HepG2 (cell line): Measurements from ENCODE around the gene PAN3. TPM values are rescaled to one million over a fixed set of nuclear protein-coding genes. Genes with fewer than 3 reads are reported as not detected.

Experiments used
- ATAC-seq: fragments of 200-7000 bp; cut with Tn5 transposase; 3 replicates; pipeline ENCODE4 v1.9.1; 2020; ENCODE audit warnings: mild to moderate bottlenecking, moderate library complexity
- BruUV-seq: library from RNA; stranded (reverse); fragments of 400-500 nt; replicated peaks from 2 replicates; lab custom pipeline; 2021; lab: Mats Ljungman, UMichigan
- CTCF ChIA-PET: fragments of 300-600 bp; formaldehyde crosslinking; extraction: SDS; loops from one replicate; lab custom pipeline; 2021; ENCODE audit warnings: low total read pairs, inconsistent platforms, low intra/inter-chr PET ratio; lab: Yijun Ruan, JAX
- POLR2A ChIA-PET: fragments of 350-600 bp; sonication (Branson Sonifier 250); formaldehyde crosslinking; loops from one replicate; lab custom pipeline; 2020; ENCODE audit warnings: antibody characterized with exemption, inconsistent platforms; lab: Yijun Ruan, JAX
- DNase-seq: peaks from one replicate; pipeline ENCODE4 v3.0.0-alpha.2; 2015; ENCODE audit warnings: low spot score
- FAIRE-seq: peaks from 3 replicates; lab custom pipeline; 2011; peaks lifted over from hg19 to GRCh38; lab: Jason Lieb, UNC
- H2AFZ ChIP-seq: one replicate; pipeline ENCODE4 v1.6.1; 2011; ENCODE audit warnings: low read length, inconsistent platforms
- H3K27ac ChIP-seq: fragments of 300-600 bp; 3 replicates; pipeline ENCODE4 v1.8.0; 2011; ENCODE audit warnings: mixed run types, mild to moderate bottlenecking, mixed read lengths, low read length, inconsistent platforms; ENCODE audit not compliant: insufficient read depth; ENCODE audit errors: extremely low read length
- H3K27me3 ChIP-seq, 2 experiments: fragments of 200-600 bp in 1 of 2; 2 replicates in 1 of 2; 3 replicates in 1 of 2; pipeline versions ENCODE4 v1.6.0 to v1.8.0; 2011; ENCODE audit warnings: low read length in 2 of 2, mild to moderate bottlenecking in 2 of 2, moderate library complexity in 2 of 2, inconsistent platforms in 1 of 2; ENCODE audit not compliant: insufficient read depth in 2 of 2, control insufficient read depth in 1 of 2
- H3K36me3 ChIP-seq, 2 experiments: fragments of 200-600 bp in 1 of 2; replicated peaks in 1 of 2; 2 replicates in 1 of 2; 3 replicates in 1 of 2; pipeline versions ENCODE4 v1.5.1 to v1.8.0; 2011; ENCODE audit warnings: low read length in 2 of 2, inconsistent platforms in 1 of 2; ENCODE audit not compliant: insufficient read depth in 2 of 2, control insufficient read depth in 1 of 2
- H3K4me1 ChIP-seq: 2 replicates; pipeline ENCODE4 v1.5.1; 2012; ENCODE audit warnings: low read length, inconsistent platforms; ENCODE audit not compliant: insufficient read depth
- H3K4me2 ChIP-seq: 2 replicates; pipeline ENCODE4 v1.6.0; 2011; ENCODE audit warnings: low read depth, low read length, inconsistent platforms
- H3K4me3 ChIP-seq, 3 experiments: fragments of 200-600 bp in 1 of 3; sonication (generic), shearing (Covaris generic) in 1 of 3; replicated peaks in 1 of 3; 2 replicates each; pipeline ENCODE4 v1.5.1; 2011 to 2016; ENCODE audit warnings: low read length in 3 of 3, inconsistent platforms in 2 of 3, low read depth in 2 of 3, mild to moderate bottlenecking in 2 of 3, control low read depth in 1 of 3, mixed read lengths in 1 of 3; ENCODE audit not compliant: insufficient read depth in 1 of 3
- H3K79me2 ChIP-seq: one replicate; pipeline ENCODE4 v1.6.1; 2011; ENCODE audit warnings: low read length, inconsistent platforms; ENCODE audit not compliant: insufficient read depth
- H3K9ac ChIP-seq: 2 replicates; pipeline ENCODE4 v1.6.0; 2011; ENCODE audit warnings: mild to moderate bottlenecking, low read depth, low read length, inconsistent platforms; ENCODE audit not compliant: insufficient read depth
- H3K9me3 ChIP-seq: 2 replicates; pipeline ENCODE4 v1.5.1; 2012; ENCODE audit warnings: mild to moderate bottlenecking, low read length
- H4K20me1 ChIP-seq: 2 replicates; pipeline ENCODE4 v1.6.0; 2011; ENCODE audit warnings: inconsistent platforms, mild to moderate bottlenecking, low read length, moderate library complexity; ENCODE audit not compliant: insufficient read depth
- ATF7-NPFF ChIP-seq: sonication (generic); formaldehyde crosslinking; IDR thresholded peaks from 2 replicates; pipeline ENCODE4 v1.8.1; 2023; ENCODE audit warnings: mild to moderate bottlenecking, low read depth, missing genetic modification reagents, moderate library complexity
- CEBPG ChIP-seq: IDR thresholded peaks from 2 replicates; pipeline ENCODE4 v1.6.1; 2016
- HDAC6 ChIP-seq: fragments of 200-600 bp; sonication (generic); IDR thresholded peaks from 2 replicates; pipeline ENCODE4 v1.7.0; 2017; ENCODE audit warnings: mild to moderate bottlenecking, antibody characterized with exemption, low read length, low read depth
- HMG20A ChIP-seq: IDR thresholded peaks from 2 replicates; pipeline ENCODE4 v1.6.1; 2016; ENCODE audit warnings: borderline replicate concordance
- LCORL ChIP-seq, 2 experiments: fragments of 450-650 bp in 1 of 2; sonication (generic) in 1 of 2; formaldehyde crosslinking in 1 of 2; IDR thresholded peaks; 2 replicates each; pipeline versions ENCODE4 v1.5.0 to v1.6.1; 2017 to 2020; ENCODE audit warnings: antibody characterized with exemption in 1 of 2, missing genetic modification reagents in 1 of 2
- MEIS2 ChIP-seq: sonication (generic); formaldehyde crosslinking; IDR thresholded peaks from 2 replicates; pipeline ENCODE4 v1.9.0; 2021; ENCODE audit warnings: mild to moderate bottlenecking, missing genetic modification reagents
- NFKBIZ ChIP-seq: IDR thresholded peaks from 2 replicates; pipeline ENCODE4 v1.6.1; 2018; ENCODE audit warnings: missing genetic modification reagents, missing compliant biosample characterization
- RAD21 ChIP-seq: fragments of 450-650 bp; formaldehyde crosslinking; IDR thresholded peaks from 2 replicates; pipeline ENCODE4 v1.5.0; 2020; ENCODE audit warnings: mild to moderate bottlenecking
- SUZ12 ChIP-seq: fragments of 150-350 bp; IDR thresholded peaks from 2 replicates; pipeline ENCODE4 v1.6.1; 2014; ENCODE audit warnings: low read depth, low read length
- ZSCAN31 ChIP-seq: sonication (generic); formaldehyde crosslinking; IDR thresholded peaks from 2 replicates; pipeline ENCODE4 v1.5.0; 2020; ENCODE audit warnings: low read depth, mild to moderate bottlenecking, missing genetic modification reagents
- WGBS: methylation state at CpG from one replicate; pipeline ENCODE4 v1.1.6; 2017; ENCODE audit warnings: low lambda C conversion rate; 5-methylcytosine and 5-hydroxymethylcytosine counted together
- in situ Hi-C: cut with HindIII; loops from 2 replicates; pipeline ENCODE4 v1.10.0; 2017; ENCODE audit warnings: low pct_unique_long_range_greater_than_20kb; ENCODE audit not compliant: extremely low pct_ligation_motif_present
- intact Hi-C: fragments of 100-400 bp; cut with micrococcal nuclease; formaldehyde crosslinking; loops from one replicate; pipeline ENCODE4 v1.10.0; 2022; ENCODE audit not compliant: unreplicated experiment
- polyA plus RNA-seq, 8 experiments: library from polyadenylated mRNA; depleted of rRNA in 3 of 8; stranded (reverse) in 7 of 8; unstranded in 1 of 8; fragments of >200 nt; fragmentation: Illumina TruSeq in 4 of 8; extraction: Trizol in 4 of 8; gene quantifications; 2 replicates each; pipeline versions ENCODE4 v1.2.1 to v1.2.3, GENCODE V29; 2011 to 2016; ENCODE audit warnings: low read depth in 4 of 8, missing spikeins in 1 of 8, mixed read lengths in 1 of 8; ENCODE audit not compliant: insufficient read depth in 1 of 8
- total RNA-seq, 5 experiments: library from RNA; depleted of rRNA; stranded (reverse); fragments of >200 nt; fragmentation: Illumina TruSeq; extraction: Trizol; gene quantifications; 2 replicates each; pipeline ENCODE4 v1.2.3, GENCODE V29; 2016; ENCODE audit warnings: low read depth in 1 of 5
- TF ChIP-seq, protein P1 (sequence below): sonication (generic); formaldehyde crosslinking; IDR thresholded peaks from 2 replicates; pipeline ENCODE4 v1.4.0; 2020; ENCODE audit warnings: missing genetic modification reagents, borderline replicate concordance
- TF ChIP-seq, protein P2 (sequence below): sonication (generic); formaldehyde crosslinking; IDR thresholded peaks from 2 replicates; pipeline ENCODE4 v1.5.0; 2020; ENCODE audit warnings: missing genetic modification reagents
- TF ChIP-seq, protein P3 (sequence below): sonication (generic); formaldehyde crosslinking; conservative IDR thresholded peaks from 2 replicates; pipeline ENCODE4 v1.4.0; 2020; ENCODE audit warnings: missing genetic modification reagents
- TF ChIP-seq, protein P4 (sequence below): IDR thresholded peaks from 2 replicates; pipeline ENCODE4 v1.6.1; 2016; ENCODE audit warnings: low read depth, missing genetic modification reagents, missing compliant biosample characterization

The PAN3 gene
- total and polyA plus RNA-seq, 2 of the 13 experiments (the other 11 are each of a cell fraction or from before 2014, with no cell fraction given), result 9.7 to 10.6 TPM

DNA sequence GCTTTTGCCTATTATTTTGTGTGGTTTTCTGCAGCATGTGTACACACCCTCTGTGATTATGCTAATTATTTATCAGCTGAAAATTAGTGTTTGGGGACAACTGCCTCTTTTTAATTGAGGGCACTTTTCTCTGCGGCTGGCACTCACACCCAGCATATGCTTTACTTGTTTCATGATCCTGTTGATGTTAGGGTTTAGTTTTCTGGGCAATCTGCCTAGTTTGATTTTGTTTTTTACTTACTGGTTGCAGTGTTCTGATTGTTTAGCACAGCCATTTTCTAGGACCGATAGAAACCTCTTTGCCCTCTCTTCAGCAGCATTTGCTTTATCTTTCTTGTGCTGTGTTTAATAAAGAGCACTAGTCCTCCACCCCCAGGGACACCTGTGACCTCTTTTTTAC lies 161.6 kb downstream of the PAN3 start:
- no peak for ATAC-seq
- 70% methylated on average over 2 of the region's 2 CpGs for WGBS
- ChIA-PET CTCF (no interaction called here), POLR2A (no interaction called here)
- Histone ChIP-seq H3K27ac (no peak overlapping the region), H3K4me1 (no peaks in the 10 kb centered on the region), H4K20me1 (no peaks in the 10 kb centered on the region), H3K9me3 (no peaks in the 10 kb centered on the region), H3K27me3 (no peaks in the 10 kb centered on the region), H3K4me3 (no peak overlapping the region), H3K9ac (no peak overlapping the region), H3K4me2 (no peak overlapping the region), H3K36me3 (no peaks in the 10 kb centered on the region), H2AFZ (no peak overlapping the region), H3K79me2 (no peaks in the 10 kb centered on the region)
- TF ChIP-seq, protein P1, sequence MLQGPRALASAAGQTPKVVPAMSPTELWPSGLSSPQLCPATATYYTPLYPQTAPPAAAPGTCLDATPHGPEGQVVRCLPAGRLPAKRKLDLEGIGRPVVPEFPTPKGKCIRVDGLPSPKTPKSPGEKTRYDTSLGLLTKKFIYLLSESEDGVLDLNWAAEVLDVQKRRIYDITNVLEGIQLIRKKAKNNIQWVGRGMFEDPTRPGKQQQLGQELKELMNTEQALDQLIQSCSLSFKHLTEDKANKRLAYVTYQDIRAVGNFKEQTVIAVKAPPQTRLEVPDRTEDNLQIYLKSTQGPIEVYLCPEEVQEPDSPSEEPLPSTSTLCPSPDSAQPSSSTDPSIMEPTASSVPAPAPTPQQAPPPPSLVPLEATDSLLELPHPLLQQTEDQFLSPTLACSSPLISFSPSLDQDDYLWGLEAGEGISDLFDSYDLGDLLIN (CRISPR knock-in tag), result no peak
- TF ChIP-seq MEIS2 (CRISPR knock-in tag) (no peak), RAD21 (CRISPR knock-in tag) (no peak), CEBPG (CRISPR knock-in tag) (no peak), ATF7-NPFF (CRISPR knock-in tag) (no peak), HMG20A (no peak), LCORL (IDR thresholded peaks at IDR 0.05) (no peak), LCORL (CRISPR knock-in tag; IDR thresholded peaks at IDR 0.05) (no peak), SUZ12 (no peak), NFKBIZ (CRISPR knock-in tag) (no peak), ZSCAN31 (CRISPR knock-in tag) (no peak), HDAC6 (no peak)
- TF ChIP-seq, protein P2, sequence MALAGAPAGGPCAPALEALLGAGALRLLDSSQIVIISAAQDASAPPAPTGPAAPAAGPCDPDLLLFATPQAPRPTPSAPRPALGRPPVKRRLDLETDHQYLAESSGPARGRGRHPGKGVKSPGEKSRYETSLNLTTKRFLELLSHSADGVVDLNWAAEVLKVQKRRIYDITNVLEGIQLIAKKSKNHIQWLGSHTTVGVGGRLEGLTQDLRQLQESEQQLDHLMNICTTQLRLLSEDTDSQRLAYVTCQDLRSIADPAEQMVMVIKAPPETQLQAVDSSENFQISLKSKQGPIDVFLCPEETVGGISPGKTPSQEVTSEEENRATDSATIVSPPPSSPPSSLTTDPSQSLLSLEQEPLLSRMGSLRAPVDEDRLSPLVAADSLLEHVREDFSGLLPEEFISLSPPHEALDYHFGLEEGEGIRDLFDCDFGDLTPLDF (CRISPR knock-in tag), result no peak
- TF ChIP-seq, protein P3, sequence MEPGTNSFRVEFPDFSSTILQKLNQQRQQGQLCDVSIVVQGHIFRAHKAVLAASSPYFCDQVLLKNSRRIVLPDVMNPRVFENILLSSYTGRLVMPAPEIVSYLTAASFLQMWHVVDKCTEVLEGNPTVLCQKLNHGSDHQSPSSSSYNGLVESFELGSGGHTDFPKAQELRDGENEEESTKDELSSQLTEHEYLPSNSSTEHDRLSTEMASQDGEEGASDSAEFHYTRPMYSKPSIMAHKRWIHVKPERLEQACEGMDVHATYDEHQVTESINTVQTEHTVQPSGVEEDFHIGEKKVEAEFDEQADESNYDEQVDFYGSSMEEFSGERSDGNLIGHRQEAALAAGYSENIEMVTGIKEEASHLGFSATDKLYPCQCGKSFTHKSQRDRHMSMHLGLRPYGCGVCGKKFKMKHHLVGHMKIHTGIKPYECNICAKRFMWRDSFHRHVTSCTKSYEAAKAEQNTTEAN, result no peak
- TF ChIP-seq, protein P4, sequence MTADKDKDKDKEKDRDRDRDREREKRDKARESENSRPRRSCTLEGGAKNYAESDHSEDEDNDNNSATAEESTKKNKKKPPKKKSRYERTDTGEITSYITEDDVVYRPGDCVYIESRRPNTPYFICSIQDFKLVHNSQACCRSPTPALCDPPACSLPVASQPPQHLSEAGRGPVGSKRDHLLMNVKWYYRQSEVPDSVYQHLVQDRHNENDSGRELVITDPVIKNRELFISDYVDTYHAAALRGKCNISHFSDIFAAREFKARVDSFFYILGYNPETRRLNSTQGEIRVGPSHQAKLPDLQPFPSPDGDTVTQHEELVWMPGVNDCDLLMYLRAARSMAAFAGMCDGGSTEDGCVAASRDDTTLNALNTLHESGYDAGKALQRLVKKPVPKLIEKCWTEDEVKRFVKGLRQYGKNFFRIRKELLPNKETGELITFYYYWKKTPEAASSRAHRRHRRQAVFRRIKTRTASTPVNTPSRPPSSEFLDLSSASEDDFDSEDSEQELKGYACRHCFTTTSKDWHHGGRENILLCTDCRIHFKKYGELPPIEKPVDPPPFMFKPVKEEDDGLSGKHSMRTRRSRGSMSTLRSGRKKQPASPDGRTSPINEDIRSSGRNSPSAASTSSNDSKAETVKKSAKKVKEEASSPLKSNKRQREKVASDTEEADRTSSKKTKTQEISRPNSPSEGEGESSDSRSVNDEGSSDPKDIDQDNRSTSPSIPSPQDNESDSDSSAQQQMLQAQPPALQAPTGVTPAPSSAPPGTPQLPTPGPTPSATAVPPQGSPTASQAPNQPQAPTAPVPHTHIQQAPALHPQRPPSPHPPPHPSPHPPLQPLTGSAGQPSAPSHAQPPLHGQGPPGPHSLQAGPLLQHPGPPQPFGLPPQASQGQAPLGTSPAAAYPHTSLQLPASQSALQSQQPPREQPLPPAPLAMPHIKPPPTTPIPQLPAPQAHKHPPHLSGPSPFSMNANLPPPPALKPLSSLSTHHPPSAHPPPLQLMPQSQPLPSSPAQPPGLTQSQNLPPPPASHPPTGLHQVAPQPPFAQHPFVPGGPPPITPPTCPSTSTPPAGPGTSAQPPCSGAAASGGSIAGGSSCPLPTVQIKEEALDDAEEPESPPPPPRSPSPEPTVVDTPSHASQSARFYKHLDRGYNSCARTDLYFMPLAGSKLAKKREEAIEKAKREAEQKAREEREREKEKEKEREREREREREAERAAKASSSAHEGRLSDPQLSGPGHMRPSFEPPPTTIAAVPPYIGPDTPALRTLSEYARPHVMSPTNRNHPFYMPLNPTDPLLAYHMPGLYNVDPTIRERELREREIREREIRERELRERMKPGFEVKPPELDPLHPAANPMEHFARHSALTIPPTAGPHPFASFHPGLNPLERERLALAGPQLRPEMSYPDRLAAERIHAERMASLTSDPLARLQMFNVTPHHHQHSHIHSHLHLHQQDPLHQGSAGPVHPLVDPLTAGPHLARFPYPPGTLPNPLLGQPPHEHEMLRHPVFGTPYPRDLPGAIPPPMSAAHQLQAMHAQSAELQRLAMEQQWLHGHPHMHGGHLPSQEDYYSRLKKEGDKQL (CRISPR knock-in tag), result no peak
- BruUV-seq, result no TSS peak
- in situ Hi-C loops (no loop called here), intact Hi-C loops (no loop called here)
- no peak for DNase-seq
- no peak for FAIRE-seq
